OCI-LY3 (cell line): ENCODE results near the gene UBE2D3.

Source experiments
- EZH2phosphoT487 ChIP-seq: fragments of 200-600 bp; shearing (Covaris generic); IDR thresholded peaks from 2 replicates; pipeline ENCODE4 v1.6.1; 2018; ENCODE audit warnings: antibody characterized with exemption, mixed run types, low read depth
- TF ChIP-seq, protein P1 (sequence below): fragments of 200-600, 300-600 bp; sonication (generic); IDR thresholded peaks from 2 replicates; pipeline ENCODE4 v1.5.1; 2014; ENCODE audit warnings: antibody characterized with exemption, low read length, low read depth

GRCh38 chr4:102778720-102779119 is 48.6 kb downstream of the UBE2D3 start:
- TF ChIP-seq, protein P1, sequence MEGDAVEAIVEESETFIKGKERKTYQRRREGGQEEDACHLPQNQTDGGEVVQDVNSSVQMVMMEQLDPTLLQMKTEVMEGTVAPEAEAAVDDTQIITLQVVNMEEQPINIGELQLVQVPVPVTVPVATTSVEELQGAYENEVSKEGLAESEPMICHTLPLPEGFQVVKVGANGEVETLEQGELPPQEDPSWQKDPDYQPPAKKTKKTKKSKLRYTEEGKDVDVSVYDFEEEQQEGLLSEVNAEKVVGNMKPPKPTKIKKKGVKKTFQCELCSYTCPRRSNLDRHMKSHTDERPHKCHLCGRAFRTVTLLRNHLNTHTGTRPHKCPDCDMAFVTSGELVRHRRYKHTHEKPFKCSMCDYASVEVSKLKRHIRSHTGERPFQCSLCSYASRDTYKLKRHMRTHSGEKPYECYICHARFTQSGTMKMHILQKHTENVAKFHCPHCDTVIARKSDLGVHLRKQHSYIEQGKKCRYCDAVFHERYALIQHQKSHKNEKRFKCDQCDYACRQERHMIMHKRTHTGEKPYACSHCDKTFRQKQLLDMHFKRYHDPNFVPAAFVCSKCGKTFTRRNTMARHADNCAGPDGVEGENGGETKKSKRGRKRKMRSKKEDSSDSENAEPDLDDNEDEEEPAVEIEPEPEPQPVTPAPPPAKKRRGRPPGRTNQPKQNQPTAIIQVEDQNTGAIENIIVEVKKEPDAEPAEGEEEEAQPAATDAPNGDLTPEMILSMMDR: no peak
- TF ChIP-seq EZH2phosphoT487: no peak
